ENCODE results near the gene PAX2.

- TF ChIP-seq CTCF (IDR thresholded peaks at IDR 0.05) (no peak), EP300 (IDR thresholded peaks at IDR 0.05) (no peak)
These were observed 12.1 kb upstream of the PAX2 start for GRCh38 chr10:100733329-100733728.
